GM12878 (cell line): ENCODE measurements around the gene DCUN1D5. TPM values are rescaled to one million over a fixed set of nuclear protein-coding genes. Genes with fewer than 3 reads are reported as not detected.

Experiments used
- ATAC-seq: fragments of 200-7000 bp; cut with Tn5 transposase; 3 replicates; pipeline ENCODE4 v1.9.1; 2020; ENCODE audit warnings: mild to moderate bottlenecking, moderate library complexity
- BruUV-seq: library from RNA; stranded (reverse); fragments of 400-500 nt; replicated peaks from 2 replicates; lab custom pipeline; 2021; lab: Mats Ljungman, UMichigan
- CTCF ChIA-PET: fragments of 300-600 bp; sonication (Branson Sonifier 250); formaldehyde crosslinking; extraction: SDS; loops from one replicate; lab custom pipeline; 2021; ENCODE audit warnings: inconsistent platforms; lab: Yijun Ruan, JAX
- POLR2A ChIA-PET: fragments of 350-600 bp; formaldehyde crosslinking; extraction: SDS; loops from one replicate; lab custom pipeline; 2021; ENCODE audit warnings: inconsistent platforms; lab: Charles Lee
- RAD21 ChIA-PET: fragments of 300-600 bp; sonication (Branson Sonifier 250); formaldehyde crosslinking; loops from one replicate; lab custom pipeline; 2023; ENCODE audit warnings: antibody characterized with exemption; ENCODE audit not compliant: unreplicated experiment; lab: Charles Lee
- SMC1A ChIA-PET: fragments of 300-600 bp; sonication (Branson Sonifier 250); formaldehyde crosslinking; loops from one replicate; lab custom pipeline; 2023; ENCODE audit not compliant: unreplicated experiment, uncharacterized antibody; lab: Charles Lee
- DNase-seq: peaks from one replicate; pipeline ENCODE4 v3.0.0-alpha.2; 2011; ENCODE audit warnings: low read depth, low spot score
- FAIRE-seq: peaks from 3 replicates; lab custom pipeline; 2011; peaks lifted over from hg19 to GRCh38; lab: Jason Lieb, UNC
- H2AFZ ChIP-seq: 2 replicates; pipeline ENCODE4 v1.6.0; 2011; ENCODE audit warnings: low read depth, low read length, control low read depth; ENCODE audit not compliant: control insufficient read depth
- H3K27ac ChIP-seq: 2 replicates; pipeline ENCODE4 v1.5.1; 2011; ENCODE audit warnings: control low read depth; ENCODE audit not compliant: control insufficient read depth, insufficient read depth
- H3K27me3 ChIP-seq, 2 experiments: replicated peaks in 1 of 2; 2 replicates each; pipeline versions ENCODE4 v1.6.0 to v1.6.1; 2011; ENCODE audit warnings: low read length in 1 of 2; ENCODE audit not compliant: control insufficient read depth in 2 of 2, insufficient read depth in 2 of 2
- H3K36me3 ChIP-seq, 2 experiments: 2 replicates each; pipeline ENCODE4 v1.5.1; 2011; ENCODE audit warnings: low read length in 1 of 2; ENCODE audit not compliant: control insufficient read depth in 2 of 2, insufficient read depth in 2 of 2
- H3K4me1 ChIP-seq: 2 replicates; pipeline ENCODE4 v1.6.1; 2011; ENCODE audit warnings: mild to moderate bottlenecking, low read length, moderate library complexity, mixed read lengths; ENCODE audit not compliant: control insufficient read depth, insufficient read depth
- H3K4me2 ChIP-seq: 2 replicates; pipeline ENCODE4 v1.6.0; 2011; ENCODE audit warnings: control low read depth; ENCODE audit not compliant: control insufficient read depth, insufficient read depth
- H3K4me3 ChIP-seq: fragments of 200-600 bp; sonication (generic); 2 replicates; pipeline ENCODE4 v1.5.1; 2016
- H3K79me2 ChIP-seq: 2 replicates; pipeline ENCODE4 v1.6.0; 2011; ENCODE audit warnings: low read length; ENCODE audit not compliant: control insufficient read depth, insufficient read depth
- H3K9ac ChIP-seq: 2 replicates; pipeline ENCODE4 v1.8.0; 2011; ENCODE audit warnings: low read length, control low read depth, mixed read lengths; ENCODE audit not compliant: control insufficient read depth, insufficient read depth
- H3K9me3 ChIP-seq: replicated peaks from 3 replicates; pipeline ENCODE4 v1.5.1; 2011; ENCODE audit warnings: mild to moderate bottlenecking, low read length; ENCODE audit not compliant: control insufficient read depth, insufficient read depth
- H4K20me1 ChIP-seq: 2 replicates; pipeline ENCODE4 v1.6.0; 2011; ENCODE audit not compliant: control insufficient read depth, insufficient read depth
- POU2F2 ChIP-seq: IDR thresholded peaks from 3 replicates; pipeline ENCODE4 v1.6.1; 2011; ENCODE audit warnings: low read depth, mild to moderate bottlenecking, low read length, borderline replicate concordance
- SUZ12 ChIP-seq: fragments of 200-600 bp; sonication (generic); IDR thresholded peaks from one replicate; pipeline ENCODE4 v1.6.1; 2018; ENCODE audit warnings: antibody characterized with exemption, mild to moderate bottlenecking; ENCODE audit not compliant: unreplicated experiment
- ZNF592 ChIP-seq: fragments of 450-650 bp; IDR thresholded peaks from 2 replicates; pipeline ENCODE4 v1.6.1; 2017; ENCODE audit warnings: mild to moderate bottlenecking, moderate library complexity
- WGBS: methylation state at CpG from one replicate; pipeline ENCODE4 v1.1.6; 2016; ENCODE audit warnings: low lambda C conversion rate; ENCODE audit not compliant: insufficient replicate concordance, insufficient coverage; ENCODE audit errors: missing lambda C conversion rate; 5-methylcytosine and 5-hydroxymethylcytosine counted together
- in situ Hi-C: fragments of 300-500 bp; cut with MboI; formaldehyde crosslinking; loops from 9 replicates; pipeline ENCODE4 v1.14.3; 2018; ENCODE audit warnings: mixed read lengths
- intact Hi-C: fragments of 100-400 bp; cut with micrococcal nuclease; formaldehyde crosslinking; loops from one replicate; pipeline ENCODE4 v1.14.2; 2022; ENCODE audit not compliant: unreplicated experiment
- polyA plus RNA-seq, 11 experiments: library from polyadenylated mRNA; depleted of rRNA in 4 of 11; unstranded in 6 of 11; stranded (reverse) in 5 of 11; fragments of >200 nt; fragmentation: Nextera tagmentation in 4 of 11; fragmentation: Illumina TruSeq in 1 of 11; extraction: Ambion mirVana in 4 of 11; extraction: Trizol in 1 of 11; gene quantifications; 1 replicate in 1 of 11; 2 replicates in 10 of 11; pipeline versions ENCODE4 v1.2.1 to v1.2.3, GENCODE V29; 2011 to 2016; ENCODE audit warnings: inconsistent platforms in 2 of 11, missing spikeins in 2 of 11, low read depth in 1 of 11
- total RNA-seq, 4 experiments: library from RNA; depleted of rRNA in 3 of 4; stranded (reverse); fragments of >200 nt in 3 of 4; fragmentation: Illumina TruSeq in 1 of 4; extraction: Trizol in 1 of 4; gene quantifications; 2 replicates each; pipeline versions ENCODE4 v1.2.1 to v1.2.3, GENCODE V29; 2013 to 2021

DCUN1D5 gene
- total and polyA plus RNA-seq, 10 of the 15 experiments (the other 5 are each of a cell fraction or from before 2014, with no cell fraction given), result 20.4 to 87.0 (median 60.6) TPM

- H3K27ac ChIP-seq, result no peak overlapping the region
- RAD21 ChIA-PET, result interaction anchor here (1.3 kb wide), 1 partner anchor 139 kb away, joined by 13 read pairs; no protein-coding TSS in a partner anchor
- no peak overlapping the region for H3K4me3 ChIP-seq
- no peaks in the 10 kb centered on the region for H3K9me3 ChIP-seq
- H4K20me1 ChIP-seq, result no peaks in the 10 kb centered on the region; the same call in 1 of the 2 replicates
- no peak overlapping the region for H3K9ac ChIP-seq
- H3K36me3 ChIP-seq, result no peaks in the 10 kb centered on the region
- TF ChIP-seq ZNF592, result no peak
- TF ChIP-seq POU2F2, result no peak
- no peak for TF ChIP-seq SUZ12
- no peak overlapping the region for H2AFZ ChIP-seq
- POLR2A ChIA-PET, result no interaction called here
- ATAC-seq (no peak), DNase-seq (no peak), FAIRE-seq (no peak)
- CTCF ChIA-PET, result interaction anchor here (0.8 to 1.6 kb wide), 14 partner anchors 14 to 712 kb away, joined by 3 to 24 read pairs (median 5); partner anchors contain the start of gene DYNC2H1
- H3K4me1 ChIP-seq, result no peaks in the 10 kb centered on the region
- in situ Hi-C loops (no loop called here), intact Hi-C loops (loop anchor here (2.0 kb wide), 2 partner anchors 113 to 139 kb away; no protein-coding TSS in a partner anchor)
- no peaks in the 10 kb centered on the region for H3K79me2 ChIP-seq
- no peaks in the 10 kb centered on the region for H3K27me3 ChIP-seq
- BruUV-seq, result no TSS peak
- SMC1A ChIA-PET, result interaction anchor here (0.8 to 1.6 kb wide), 9 partner anchors 12 to 321 kb away, joined by 3 to 23 read pairs (median 3); no protein-coding TSS in a partner anchor
- WGBS, result 90% methylated on average over 3 of the region's 3 CpGs
- no peak overlapping the region for H3K4me2 ChIP-seq
Measured at GRCh38 chr11:103053997-103054396, 38.0 kb downstream of the DCUN1D5 start.
